HepG2 (cell line): ENCODE results near the gene FRMD4A. TPM values are rescaled to one million over a fixed set of nuclear protein-coding genes. Genes with fewer than 3 reads are reported as not detected.

Experiments used
- ATAC-seq: fragments of 200-7000 bp; cut with Tn5 transposase; 3 replicates; pipeline ENCODE4 v1.9.1; 2020; ENCODE audit warnings: mild to moderate bottlenecking, moderate library complexity
- BruUV-seq: library from RNA; stranded (reverse); fragments of 400-500 nt; replicated peaks from 2 replicates; lab custom pipeline; 2021; lab: Mats Ljungman, UMichigan
- CTCF ChIA-PET: fragments of 300-600 bp; formaldehyde crosslinking; extraction: SDS; loops from one replicate; lab custom pipeline; 2021; ENCODE audit warnings: low total read pairs, inconsistent platforms, low intra/inter-chr PET ratio; lab: Yijun Ruan, JAX
- POLR2A ChIA-PET: fragments of 350-600 bp; sonication (Branson Sonifier 250); formaldehyde crosslinking; loops from one replicate; lab custom pipeline; 2020; ENCODE audit warnings: antibody characterized with exemption, inconsistent platforms; lab: Yijun Ruan, JAX
- DNase-seq: peaks from one replicate; pipeline ENCODE4 v3.0.0-alpha.2; 2015; ENCODE audit warnings: low spot score
- FAIRE-seq: peaks from 3 replicates; lab custom pipeline; 2011; peaks lifted over from hg19 to GRCh38; lab: Jason Lieb, UNC
- H2AFZ ChIP-seq: one replicate; pipeline ENCODE4 v1.6.1; 2011; ENCODE audit warnings: low read length, inconsistent platforms
- H3K27ac ChIP-seq: fragments of 300-600 bp; 3 replicates; pipeline ENCODE4 v1.8.0; 2011; ENCODE audit warnings: mixed run types, mild to moderate bottlenecking, mixed read lengths, low read length, inconsistent platforms; ENCODE audit not compliant: insufficient read depth; ENCODE audit errors: extremely low read length
- H3K27me3 ChIP-seq, 2 experiments: fragments of 200-600 bp in 1 of 2; 2 replicates in 1 of 2; 3 replicates in 1 of 2; pipeline versions ENCODE4 v1.6.0 to v1.8.0; 2011; ENCODE audit warnings: low read length in 2 of 2, mild to moderate bottlenecking in 2 of 2, moderate library complexity in 2 of 2, inconsistent platforms in 1 of 2; ENCODE audit not compliant: insufficient read depth in 2 of 2, control insufficient read depth in 1 of 2
- H3K36me3 ChIP-seq, 2 experiments: fragments of 200-600 bp in 1 of 2; replicated peaks in 1 of 2; 2 replicates in 1 of 2; 3 replicates in 1 of 2; pipeline versions ENCODE4 v1.5.1 to v1.8.0; 2011; ENCODE audit warnings: low read length in 2 of 2, inconsistent platforms in 1 of 2; ENCODE audit not compliant: insufficient read depth in 2 of 2, control insufficient read depth in 1 of 2
- H3K4me1 ChIP-seq: 2 replicates; pipeline ENCODE4 v1.5.1; 2012; ENCODE audit warnings: low read length, inconsistent platforms; ENCODE audit not compliant: insufficient read depth
- H3K4me2 ChIP-seq: 2 replicates; pipeline ENCODE4 v1.6.0; 2011; ENCODE audit warnings: low read depth, low read length, inconsistent platforms
- H3K4me3 ChIP-seq, 3 experiments: fragments of 200-600 bp in 1 of 3; sonication (generic), shearing (Covaris generic) in 1 of 3; replicated peaks in 1 of 3; 2 replicates each; pipeline ENCODE4 v1.5.1; 2011 to 2016; ENCODE audit warnings: low read length in 3 of 3, inconsistent platforms in 2 of 3, low read depth in 2 of 3, mild to moderate bottlenecking in 2 of 3, control low read depth in 1 of 3, mixed read lengths in 1 of 3; ENCODE audit not compliant: insufficient read depth in 1 of 3
- H3K79me2 ChIP-seq: one replicate; pipeline ENCODE4 v1.6.1; 2011; ENCODE audit warnings: low read length, inconsistent platforms; ENCODE audit not compliant: insufficient read depth
- H3K9ac ChIP-seq: 2 replicates; pipeline ENCODE4 v1.6.0; 2011; ENCODE audit warnings: mild to moderate bottlenecking, low read depth, low read length, inconsistent platforms; ENCODE audit not compliant: insufficient read depth
- H3K9me3 ChIP-seq: 2 replicates; pipeline ENCODE4 v1.5.1; 2012; ENCODE audit warnings: mild to moderate bottlenecking, low read length
- H4K20me1 ChIP-seq: 2 replicates; pipeline ENCODE4 v1.6.0; 2011; ENCODE audit warnings: inconsistent platforms, mild to moderate bottlenecking, low read length, moderate library complexity; ENCODE audit not compliant: insufficient read depth
- AKNA ChIP-seq: sonication (generic); formaldehyde crosslinking; IDR thresholded peaks from 2 replicates; pipeline ENCODE4 v1.4.0; 2020; ENCODE audit warnings: missing genetic modification reagents, borderline replicate concordance
- IKZF4 ChIP-seq: sonication (generic); formaldehyde crosslinking; IDR thresholded peaks from 2 replicates; pipeline ENCODE4 v1.5.1; 2020; ENCODE audit warnings: borderline replicate concordance, mild to moderate bottlenecking, low read depth, missing genetic modification reagents; ENCODE audit errors: not compliant biosample characterization
- MEIS2 ChIP-seq: sonication (generic); formaldehyde crosslinking; IDR thresholded peaks from 2 replicates; pipeline ENCODE4 v1.9.0; 2021; ENCODE audit warnings: mild to moderate bottlenecking, missing genetic modification reagents
- MTA3 ChIP-seq: sonication (generic); formaldehyde crosslinking; IDR thresholded peaks from 2 replicates; pipeline ENCODE4 v1.4.0; 2020; ENCODE audit warnings: missing genetic modification reagents
- PAWR ChIP-seq: sonication (generic); formaldehyde crosslinking; IDR thresholded peaks from 2 replicates; pipeline ENCODE4 v1.4.0; 2020; ENCODE audit warnings: missing genetic modification reagents, mild to moderate bottlenecking, borderline replicate concordance
- SMYD3 ChIP-seq: sonication (generic); formaldehyde crosslinking; IDR thresholded peaks from 2 replicates; pipeline ENCODE4 v1.8.1; 2023; ENCODE audit warnings: mild to moderate bottlenecking, missing genetic modification reagents
- SNRNP70 ChIP-seq: fragments of 200-400 bp; formaldehyde crosslinking; IDR thresholded peaks from 2 replicates; pipeline ENCODE4 v1.6.1; 2017; ENCODE audit warnings: mild to moderate bottlenecking, low read depth, low read length, moderate library complexity
- SRF ChIP-seq: IDR thresholded peaks from 2 replicates; pipeline ENCODE4 v1.6.1; 2011; ENCODE audit warnings: mild to moderate bottlenecking, low read depth, low read length, moderate library complexity
- ZKSCAN5 ChIP-seq: sonication (generic); formaldehyde crosslinking; IDR thresholded peaks from 2 replicates; pipeline ENCODE4 v1.5.1; 2020; ENCODE audit warnings: mild to moderate bottlenecking, missing genetic modification reagents
- ZMYM2 ChIP-seq: sonication (generic); formaldehyde crosslinking; IDR thresholded peaks from 2 replicates; pipeline ENCODE4 v1.8.0; 2022; ENCODE audit warnings: mild to moderate bottlenecking, missing genetic modification reagents
- ZNF225 ChIP-seq: sonication (generic); formaldehyde crosslinking; IDR thresholded peaks from 2 replicates; pipeline ENCODE4 v1.4.0; 2020; ENCODE audit warnings: mild to moderate bottlenecking, missing genetic modification reagents
- ZNF275 ChIP-seq: sonication (generic); formaldehyde crosslinking; IDR thresholded peaks from 2 replicates; pipeline ENCODE4 v1.8.0; 2022; ENCODE audit warnings: missing genetic modification reagents, mild to moderate bottlenecking, inconsistent platforms, borderline replicate concordance
- ZNF333 ChIP-seq: sonication (generic); formaldehyde crosslinking; IDR thresholded peaks from 2 replicates; pipeline ENCODE4 v1.4.0; 2020; ENCODE audit warnings: mild to moderate bottlenecking, missing genetic modification reagents, borderline replicate concordance
- ZNF501 ChIP-seq: sonication (generic); formaldehyde crosslinking; IDR thresholded peaks from 2 replicates; pipeline ENCODE4 v1.5.1; 2020; ENCODE audit warnings: mild to moderate bottlenecking, moderate library complexity, missing genetic modification reagents
- WGBS: methylation state at CpG from one replicate; pipeline ENCODE4 v1.1.6; 2017; ENCODE audit warnings: low lambda C conversion rate; 5-methylcytosine and 5-hydroxymethylcytosine counted together
- in situ Hi-C: cut with HindIII; loops from 2 replicates; pipeline ENCODE4 v1.10.0; 2017; ENCODE audit warnings: low pct_unique_long_range_greater_than_20kb; ENCODE audit not compliant: extremely low pct_ligation_motif_present
- intact Hi-C: fragments of 100-400 bp; cut with micrococcal nuclease; formaldehyde crosslinking; loops from one replicate; pipeline ENCODE4 v1.10.0; 2022; ENCODE audit not compliant: unreplicated experiment
- polyA plus RNA-seq, 8 experiments: library from polyadenylated mRNA; depleted of rRNA in 3 of 8; stranded (reverse) in 7 of 8; unstranded in 1 of 8; fragments of >200 nt; fragmentation: Illumina TruSeq in 4 of 8; extraction: Trizol in 4 of 8; gene quantifications; 2 replicates each; pipeline versions ENCODE4 v1.2.1 to v1.2.3, GENCODE V29; 2011 to 2016; ENCODE audit warnings: low read depth in 4 of 8, missing spikeins in 1 of 8, mixed read lengths in 1 of 8; ENCODE audit not compliant: insufficient read depth in 1 of 8
- total RNA-seq, 5 experiments: library from RNA; depleted of rRNA; stranded (reverse); fragments of >200 nt; fragmentation: Illumina TruSeq; extraction: Trizol; gene quantifications; 2 replicates each; pipeline ENCODE4 v1.2.3, GENCODE V29; 2016; ENCODE audit warnings: low read depth in 1 of 5
- TF ChIP-seq, protein P1 (sequence below): sonication (generic); formaldehyde crosslinking; conservative IDR thresholded peaks from 2 replicates; pipeline ENCODE4 v1.5.0; 2020; ENCODE audit warnings: missing genetic modification reagents
- TF ChIP-seq, protein P2 (sequence below): sonication (generic); formaldehyde crosslinking; IDR thresholded peaks from 2 replicates; pipeline ENCODE4 v1.4.0; 2020; ENCODE audit warnings: missing genetic modification reagents

FRMD4A gene
- total and polyA plus RNA-seq, 2 of the 13 experiments (the other 11 are each of a cell fraction or from before 2014, with no cell fraction given): 0.09 to 0.26 TPM

DNA sequence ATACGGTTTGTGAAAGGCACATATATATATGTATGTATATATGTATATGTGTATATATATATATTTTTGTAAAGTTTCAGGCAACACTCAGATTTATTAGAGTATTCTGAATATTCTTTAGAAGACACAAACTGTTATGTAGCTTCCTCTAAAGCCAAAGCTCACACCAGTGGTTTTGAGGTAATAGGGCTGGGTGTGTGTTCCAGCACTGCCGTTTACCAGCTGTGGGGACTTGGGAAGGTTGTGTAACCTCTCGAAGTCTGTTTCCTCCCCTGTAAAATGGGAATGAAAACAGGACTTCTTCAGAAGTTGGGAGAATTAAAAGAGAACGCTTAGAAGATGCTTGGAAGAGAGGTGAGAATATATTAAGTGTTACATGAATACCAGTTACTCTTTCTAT is 649.2 kb downstream of the FRMD4A start:
- in situ Hi-C loops: no loop called here
- DNase-seq (no peak), ATAC-seq (no peak), FAIRE-seq (no peak)
- H3K79me2 ChIP-seq: no peaks in the 10 kb centered on the region
- no peaks in the 10 kb centered on the region for H3K9me3 ChIP-seq
- no peaks in the 10 kb centered on the region for H3K27me3 ChIP-seq
- intact Hi-C loops: no loop called here
- H3K4me2 ChIP-seq: no peak overlapping the region
- 26% methylated on average over 4 of the region's 4 CpGs for WGBS
- peaks cover 18% of the 10 kb centered on the region for H3K4me1 ChIP-seq
- no TSS peak for BruUV-seq
- H3K36me3 ChIP-seq: no peaks in the 10 kb centered on the region
- H3K4me3 ChIP-seq: no peak overlapping the region
- H4K20me1 ChIP-seq: no peaks in the 10 kb centered on the region
- no peak overlapping the region for H3K27ac ChIP-seq
- H2AFZ ChIP-seq: no peak overlapping the region
- ChIA-PET POLR2A (no interaction called here), CTCF (no interaction called here)
- no peak overlapping the region for H3K9ac ChIP-seq
- TF ChIP-seq SRF (no peak), MEIS2 (no peak), PAWR (no peak), MTA3 (CRISPR knock-in tag) (no peak), SNRNP70 (no peak), ZNF333 (CRISPR knock-in tag) (no peak), AKNA (CRISPR knock-in tag) (no peak), ZMYM2 (CRISPR knock-in tag) (no peak), ZNF225 (CRISPR knock-in tag) (no peak), IKZF4 (CRISPR knock-in tag) (no peak), ZKSCAN5 (CRISPR knock-in tag) (no peak), ZNF275 (no peak), ZNF501 (CRISPR knock-in tag) (no peak), SMYD3 (CRISPR knock-in tag) (no peak)
- TF ChIP-seq, protein P1, sequence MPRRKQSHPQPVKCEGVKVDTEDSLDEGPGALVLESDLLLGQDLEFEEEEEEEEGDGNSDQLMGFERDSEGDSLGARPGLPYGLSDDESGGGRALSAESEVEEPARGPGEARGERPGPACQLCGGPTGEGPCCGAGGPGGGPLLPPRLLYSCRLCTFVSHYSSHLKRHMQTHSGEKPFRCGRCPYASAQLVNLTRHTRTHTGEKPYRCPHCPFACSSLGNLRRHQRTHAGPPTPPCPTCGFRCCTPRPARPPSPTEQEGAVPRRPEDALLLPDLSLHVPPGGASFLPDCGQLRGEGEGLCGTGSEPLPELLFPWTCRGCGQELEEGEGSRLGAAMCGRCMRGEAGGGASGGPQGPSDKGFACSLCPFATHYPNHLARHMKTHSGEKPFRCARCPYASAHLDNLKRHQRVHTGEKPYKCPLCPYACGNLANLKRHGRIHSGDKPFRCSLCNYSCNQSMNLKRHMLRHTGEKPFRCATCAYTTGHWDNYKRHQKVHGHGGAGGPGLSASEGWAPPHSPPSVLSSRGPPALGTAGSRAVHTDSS (CRISPR knock-in tag): no peak
- TF ChIP-seq, protein P2, sequence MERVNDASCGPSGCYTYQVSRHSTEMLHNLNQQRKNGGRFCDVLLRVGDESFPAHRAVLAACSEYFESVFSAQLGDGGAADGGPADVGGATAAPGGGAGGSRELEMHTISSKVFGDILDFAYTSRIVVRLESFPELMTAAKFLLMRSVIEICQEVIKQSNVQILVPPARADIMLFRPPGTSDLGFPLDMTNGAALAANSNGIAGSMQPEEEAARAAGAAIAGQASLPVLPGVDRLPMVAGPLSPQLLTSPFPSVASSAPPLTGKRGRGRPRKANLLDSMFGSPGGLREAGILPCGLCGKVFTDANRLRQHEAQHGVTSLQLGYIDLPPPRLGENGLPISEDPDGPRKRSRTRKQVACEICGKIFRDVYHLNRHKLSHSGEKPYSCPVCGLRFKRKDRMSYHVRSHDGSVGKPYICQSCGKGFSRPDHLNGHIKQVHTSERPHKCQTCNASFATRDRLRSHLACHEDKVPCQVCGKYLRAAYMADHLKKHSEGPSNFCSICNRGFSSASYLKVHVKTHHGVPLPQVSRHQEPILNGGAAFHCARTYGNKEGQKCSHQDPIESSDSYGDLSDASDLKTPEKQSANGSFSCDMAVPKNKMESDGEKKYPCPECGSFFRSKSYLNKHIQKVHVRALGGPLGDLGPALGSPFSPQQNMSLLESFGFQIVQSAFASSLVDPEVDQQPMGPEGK: no peak
